Heart left ventricle (tissue), 16 donors: ENCODE results near the gene STXBP2. TPM values are rescaled to one million over a fixed set of nuclear protein-coding genes. Genes with fewer than 3 reads are reported as not detected.

Experiments used
- ATAC-seq, 4 donors: fragments of 200-7000 bp; cut with Tn5 transposase; one replicate each; pipeline ENCODE4 v1.9.1; 2020 to 2022; ENCODE audit warnings: moderate library complexity in 4 of 4, mild to moderate bottlenecking in 3 of 4, moderate number of reproducible peaks in 1 of 4
- DNase-seq, 5 donors: peaks; one replicate each; pipeline ENCODE4 v3.0.0-alpha.2; 2020
- H3K27ac ChIP-seq, 12 donors: fragments of 200-600 bp; sonication (generic) in 4 of 12; one replicate each; pipeline versions ENCODE4 v1.5.0 to v1.8.0; 2016 to 2022; ENCODE audit warnings: mild to moderate bottlenecking in 2 of 12
- H3K27me3 ChIP-seq, 9 donors: fragments of 200-600 bp; sonication (generic) in 2 of 9; one replicate each; pipeline versions ENCODE4 v1.5.1 to v1.8.0; 2016 to 2022; ENCODE audit warnings: mild to moderate bottlenecking in 3 of 9
- H3K36me3 ChIP-seq, 9 donors: fragments of 200-600 bp; sonication (generic) in 2 of 9; one replicate each; pipeline versions ENCODE4 v1.5.0 to v1.8.0; 2018 to 2022; ENCODE audit warnings: mild to moderate bottlenecking in 2 of 9
- H3K4me1 ChIP-seq, 12 donors: fragments of 200-600 bp; sonication (generic) in 4 of 12; one replicate each; pipeline versions ENCODE4 v1.5.0 to v1.8.0; 2016 to 2022; ENCODE audit warnings: mild to moderate bottlenecking in 3 of 12
- H3K4me3 ChIP-seq, 12 donors: fragments of 200-600 bp; sonication (generic) in 4 of 12; one replicate each; pipeline versions ENCODE4 v1.5.0 to v1.8.0; 2017 to 2022; ENCODE audit warnings: mild to moderate bottlenecking in 9 of 12, moderate library complexity in 4 of 12
- H3K9me3 ChIP-seq, 12 donors: fragments of 200-600 bp; sonication (generic) in 4 of 12; one replicate each; pipeline versions ENCODE4 v1.5.0 to v1.8.0; 2016 to 2022; ENCODE audit warnings: mild to moderate bottlenecking in 1 of 12
- POLR2A ChIP-seq, 2 donors: fragments of 450-650 bp; IDR thresholded peaks; one replicate each; pipeline ENCODE4 v1.6.1; 2017; ENCODE audit warnings: antibody characterized with exemption in 2 of 2, mild to moderate bottlenecking in 2 of 2, moderate library complexity in 2 of 2
- WGBS, 4 donors: extraction: QIAGEN DNeasy Blood & Tissue Kit in 2 of 4; methylation state at CpG; one replicate each; pipeline versions ENCODE4 v1.1.5 to v1.1.7; 2013 to 2018; 5-methylcytosine and 5-hydroxymethylcytosine counted together
- intact Hi-C, 10 donors: fragments of 100-400 bp; cut with DNase I; formaldehyde crosslinking; loops; one replicate each; pipeline versions ENCODE4 v1.11.1 to v1.14.2; 2022
- polyA plus RNA-seq, 2 donors: library from polyadenylated mRNA; stranded (reverse); fragments of 200-250 nt; gene quantifications; one replicate each; pipeline ENCODE4 v1.2.3, GENCODE V29; 2013
- total RNA-seq, 9 donors: library from RNA; depleted of rRNA in 2 of 9; stranded (reverse); fragments of >200 nt in 2 of 9; fragmentation: NEBNext Ultra II Directional in 3 of 9; extraction: Animal tissue kit (Norgen Biotek cat#: 25700) in 3 of 9; gene quantifications; one replicate each; pipeline versions ENCODE4 v1.1.0 to v1.2.4, GENCODE V29; 2016 to 2023
- TF ChIP-seq, protein P1 (sequence below), 12 donors: fragments of 200-600 bp; sonication (generic) in 4 of 12; IDR thresholded peaks; one replicate each; pipeline versions ENCODE4 v1.5.0 to v1.8.0; 2018 to 2022; ENCODE audit warnings: antibody characterized with exemption in 12 of 12, mild to moderate bottlenecking in 5 of 12
- donor health status: ischemic (EF 13 %, LVEDD 7.1; RV severe dilation, severe dysfunction).
- donor health status: healthy with polysubstance abuse.
- donor health status: DM: no; HTN: yes; CAD: no.
- donor health status: DM: no; HTN: no; CAD: no.
- donor health status: ischemic (EF 25% LVEDD 6.9; RV normal size, moderate dysfunction).
- donor health status: ischemic (EF 25% LVEDD 5.7; RV mildly dilated, moderate dysfunction).
- donor health status: healthy.
- donor health status: DM: yes; HTN: yes; CAD: no.
- donor health status: ischemic (EF 35%, LVEDD 5.7; RV mildly dilated, moderate dysfunction).
- donor health status: nonischemic (EF 11% LVEDD 7.7; RV severe dilation, severe dysfunction).
- donor health status: DM: yes; HTN: yes; CAD: no.
- donor health status: PGD.
- donor health status: ischemic (EF 29% LVEDD 5.4; RV normal size, mild dysfunction).
- donor health status: nonischemic (EF 23%, LVEDD 6.1; RV moderate dilation, normal function).

The STXBP2 gene
- total and polyA plus RNA-seq, 11 donors: 1.2 to 46.7 (median 4.7) TPM

DNA sequence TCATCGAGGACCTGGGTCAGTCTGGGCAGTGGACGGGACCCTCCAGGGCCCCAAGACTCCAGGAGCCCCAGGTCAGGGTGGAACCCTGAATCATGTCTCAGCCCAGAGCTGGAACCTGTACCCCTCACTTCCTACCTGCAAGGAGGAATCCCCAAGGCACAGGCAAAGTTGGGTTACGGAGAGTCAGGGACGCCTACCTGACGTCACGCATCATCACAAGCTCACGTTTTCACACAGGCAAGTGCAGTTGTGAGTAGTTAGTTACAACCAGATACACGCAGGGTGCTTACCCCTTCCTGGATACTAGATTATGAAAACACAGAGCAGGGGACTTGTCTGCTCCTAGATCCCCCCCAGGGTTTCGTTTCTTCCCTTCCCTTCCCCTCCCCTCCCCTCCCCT is 33.9 kb downstream of the STXBP2 start:
- H3K36me3 ChIP-seq: no peaks in the 10 kb centered on the region
- no peak for DNase-seq
- H3K4me3 ChIP-seq: no peak overlapping the region
- H3K27ac ChIP-seq: no peak overlapping the region
- peaks cover 0 to 7% (median 0%) of the 10 kb centered on the region in 12 donors for H3K4me1 ChIP-seq
- H3K27me3 ChIP-seq: peaks cover 0 to 32% (median 15%) of the 10 kb centered on the region in 9 donors
- no peak for TF ChIP-seq POLR2A (IDR thresholded peaks at IDR 0.05)
- TF ChIP-seq, protein P1, sequence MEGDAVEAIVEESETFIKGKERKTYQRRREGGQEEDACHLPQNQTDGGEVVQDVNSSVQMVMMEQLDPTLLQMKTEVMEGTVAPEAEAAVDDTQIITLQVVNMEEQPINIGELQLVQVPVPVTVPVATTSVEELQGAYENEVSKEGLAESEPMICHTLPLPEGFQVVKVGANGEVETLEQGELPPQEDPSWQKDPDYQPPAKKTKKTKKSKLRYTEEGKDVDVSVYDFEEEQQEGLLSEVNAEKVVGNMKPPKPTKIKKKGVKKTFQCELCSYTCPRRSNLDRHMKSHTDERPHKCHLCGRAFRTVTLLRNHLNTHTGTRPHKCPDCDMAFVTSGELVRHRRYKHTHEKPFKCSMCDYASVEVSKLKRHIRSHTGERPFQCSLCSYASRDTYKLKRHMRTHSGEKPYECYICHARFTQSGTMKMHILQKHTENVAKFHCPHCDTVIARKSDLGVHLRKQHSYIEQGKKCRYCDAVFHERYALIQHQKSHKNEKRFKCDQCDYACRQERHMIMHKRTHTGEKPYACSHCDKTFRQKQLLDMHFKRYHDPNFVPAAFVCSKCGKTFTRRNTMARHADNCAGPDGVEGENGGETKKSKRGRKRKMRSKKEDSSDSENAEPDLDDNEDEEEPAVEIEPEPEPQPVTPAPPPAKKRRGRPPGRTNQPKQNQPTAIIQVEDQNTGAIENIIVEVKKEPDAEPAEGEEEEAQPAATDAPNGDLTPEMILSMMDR (IDR thresholded peaks at IDR 0.05): no peak
- intact Hi-C loops: loop anchor here in 2 of 10 donors (10.0 kb wide), 1 partner anchor 316 kb away; no protein-coding TSS in a partner anchor
- H3K9me3 ChIP-seq: peaks cover 0 to 7% (median 0%) of the 10 kb centered on the region in 12 donors
- ATAC-seq: no peak
- 29 to 32% (median 30%) methylated on average over 8 to 9 of the region's 9 CpGs for WGBS, 4 donors

GRCh38 chr19:7672522-7672921 is 35.6 kb downstream of the STXBP2 start:
- no peaks in the 10 kb centered on the region for H3K36me3 ChIP-seq
- peaks cover 0 to 7% (median 0%) of the 10 kb centered on the region in 12 donors for H3K9me3 ChIP-seq
- peaks cover 0 to 40% (median 15%) of the 10 kb centered on the region in 9 donors for H3K27me3 ChIP-seq
- WGBS, 4 donors: 45 to 48% (median 47%) methylated on average over 9 of the region's 9 CpGs
- ATAC-seq: no peak
- no peak overlapping the region for H3K27ac ChIP-seq
- H3K4me1 ChIP-seq: peaks cover 0 to 19% (median 0%) of the 10 kb centered on the region in 12 donors
- intact Hi-C loops: loop anchor here in 2 of 10 donors (10.0 kb wide), 1 partner anchor 318 kb away; no protein-coding TSS in a partner anchor
- H3K4me3 ChIP-seq: no peak overlapping the region
- TF ChIP-seq POLR2A (IDR thresholded peaks at IDR 0.05): no peak
- TF ChIP-seq, protein P1 (IDR thresholded peaks at IDR 0.05): no peak
- DNase-seq: no peak

DNA sequence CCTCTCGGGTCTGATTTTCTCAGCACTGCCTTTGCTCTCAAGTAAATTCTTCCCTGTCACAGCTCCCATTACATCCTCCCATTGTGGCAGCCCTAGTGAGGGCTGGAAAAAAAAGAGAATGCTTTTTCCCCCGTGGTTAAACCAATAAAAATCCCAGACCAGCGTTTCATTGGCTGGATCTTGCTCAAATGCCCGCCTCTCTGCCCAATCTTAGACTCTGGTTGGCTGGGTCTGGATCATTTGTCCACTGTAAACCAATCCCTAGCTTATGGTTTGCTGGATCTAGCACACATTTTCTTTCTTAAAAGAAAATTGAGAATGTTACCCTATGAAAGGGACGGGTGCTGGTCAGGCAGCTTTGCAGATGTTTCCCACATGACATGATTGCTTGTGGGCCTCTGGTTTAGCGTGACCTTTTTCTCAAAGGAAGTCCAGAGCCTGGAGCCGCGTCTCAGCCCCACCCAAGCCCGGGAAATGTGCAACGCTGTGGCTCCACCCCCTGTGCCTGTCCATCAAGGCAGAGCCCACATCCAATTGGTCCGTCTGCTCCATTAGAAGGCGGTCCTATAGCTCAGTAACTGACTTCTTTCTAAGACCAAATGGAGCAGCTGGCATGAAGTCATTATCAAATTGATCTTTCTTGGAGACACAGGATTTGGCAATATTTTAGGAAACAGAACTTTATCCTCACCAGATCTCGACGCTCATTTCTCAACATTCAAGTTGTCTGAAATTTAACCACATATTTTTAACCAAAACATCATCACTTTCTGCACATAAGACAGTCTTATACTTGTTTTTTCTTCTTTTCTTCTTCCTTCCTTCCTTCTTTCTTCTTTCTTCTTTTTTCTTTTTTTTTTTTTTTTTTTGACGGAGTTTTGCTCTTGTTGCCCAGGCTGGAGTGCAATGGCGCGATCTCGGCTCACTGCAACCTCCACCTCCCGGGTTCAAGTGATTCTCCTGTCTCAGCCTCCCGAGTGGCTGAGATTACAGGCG is 37.4 kb downstream of the STXBP2 start:
- peaks cover 0 to 44% (median 14%) of the 10 kb centered on the region in 9 donors for H3K27me3 ChIP-seq
- H3K9me3 ChIP-seq: peaks cover 0 to 7% (median 0%) of the 10 kb centered on the region in 12 donors
- DNase-seq: peak; percentile 55 to 81 (median 76)
- no peak overlapping the region for H3K4me3 ChIP-seq
- intact Hi-C loops: loop anchor here in 6 of 10 donors (5.0 to 10.0 kb wide), 5 partner anchors 102 to 322 kb away; no protein-coding TSS in a partner anchor
- TF ChIP-seq, protein P1 (IDR thresholded peaks at IDR 0.05): no peak
- TF ChIP-seq POLR2A (IDR thresholded peaks at IDR 0.05): no peak
- no peaks in the 10 kb centered on the region for H3K36me3 ChIP-seq
- 57 to 60% (median 59%) methylated on average over 19 to 21 of the region's 21 CpGs for WGBS, 4 donors
- H3K4me1 ChIP-seq: peaks cover 0 to 19% (median 0%) of the 10 kb centered on the region in 12 donors
- H3K27ac ChIP-seq: peak overlapping the region in 1 of 12 donors; percentile 70
- ATAC-seq: peak in 3 of 4 donors; percentile 87 to 89 (median 87)

DNA sequence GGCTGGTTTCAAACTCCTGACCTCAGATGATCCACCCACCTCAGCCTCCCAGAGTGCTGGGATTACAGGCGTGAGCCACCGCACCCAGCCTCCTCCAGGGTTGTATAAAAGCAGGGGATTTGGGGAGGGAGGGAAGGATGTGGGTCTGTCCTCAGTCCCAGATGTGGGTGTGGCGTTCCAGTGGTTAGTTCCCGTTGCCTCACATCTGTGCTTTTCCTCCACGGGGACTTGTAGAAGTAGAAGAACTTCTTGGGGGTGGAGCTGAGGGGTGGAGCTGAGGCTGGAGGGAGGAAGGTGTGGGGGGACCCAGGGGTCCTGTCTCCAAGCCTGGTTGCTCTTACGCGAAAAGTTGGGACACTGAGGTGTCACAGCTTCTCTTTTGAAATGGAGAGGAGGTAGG is 39.5 kb downstream of the STXBP2 start:
- no peak overlapping the region for H3K27ac ChIP-seq
- peaks cover 0 to 30% (median 1%) of the 10 kb centered on the region in 12 donors for H3K4me1 ChIP-seq
- TF ChIP-seq POLR2A (IDR thresholded peaks at IDR 0.05): no peak
- TF ChIP-seq, protein P1 (IDR thresholded peaks at IDR 0.05): no peak
- ATAC-seq: no peak
- peaks cover 0 to 7% (median 0%) of the 10 kb centered on the region in 12 donors for H3K9me3 ChIP-seq
- H3K36me3 ChIP-seq: no peaks in the 10 kb centered on the region
- intact Hi-C loops: loop anchor here in 6 of 10 donors (5.0 to 10.0 kb wide), 5 partner anchors 104 to 324 kb away; no protein-coding TSS in a partner anchor
- DNase-seq: peak in 2 of 5 donors; percentile 51 to 58
- WGBS, 4 donors: 22 to 43% (median 35%) methylated on average over 4 to 7 of the region's 7 CpGs
- no peak overlapping the region for H3K4me3 ChIP-seq
- H3K27me3 ChIP-seq: peaks cover 0 to 40% (median 11%) of the 10 kb centered on the region in 9 donors
